HL-60 (cell line): ENCODE measurements around the gene CD34.

Experiments
- CTCF ChIP-seq: IDR thresholded peaks from one replicate; pipeline ENCODE4 v1.5.1; 2011; ENCODE audit warnings: low read length, control low read depth, inconsistent platforms; ENCODE audit not compliant: insufficient read depth
- POLR2AphosphoS5 ChIP-seq: IDR thresholded peaks from 2 replicates; pipeline ENCODE4 v1.6.1; 2012; ENCODE audit warnings: low read depth

GRCh38 chr1:207920444-207921021, 9.6 kb upstream of the CD34 start:
- no peak for TF ChIP-seq CTCF
- no peak for TF ChIP-seq POLR2AphosphoS5
